Measurements from ENCODE around the gene COG8.
"Not testable (repeated sequence)": the region's sequence is repeated elsewhere in the genome, so short reads cannot be mapped to it uniquely, and the experiment has no call there.

Gene COG8

DNA sequence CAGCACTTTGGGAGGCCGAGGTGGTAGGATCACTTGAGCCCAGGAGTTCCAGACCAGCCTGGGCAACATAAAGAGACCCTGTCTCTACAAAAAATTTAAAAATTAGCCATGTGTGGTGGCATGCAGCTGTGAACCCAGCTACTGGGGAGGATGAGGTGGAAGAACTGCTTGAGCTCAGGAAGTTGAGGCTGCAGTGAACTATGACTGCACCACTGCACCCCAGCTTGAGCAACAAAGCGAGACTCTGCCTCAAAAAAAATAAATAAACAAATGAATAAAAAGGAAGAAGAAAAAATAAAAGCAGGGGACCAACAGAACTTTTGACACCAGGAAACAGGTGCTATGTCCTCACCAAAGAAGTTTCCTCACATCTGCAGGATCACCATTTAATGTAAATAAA lies 32.2 kb upstream of the COG8 start:
- no peaks in the 10 kb centered on the region for H3K27me3 ChIP-seq (ENCODE audit: control insufficient read depth, insufficient read depth, low read length, poor library complexity, severe bottlenecking)
- WGBS, 2 experiments, result 98% methylated on average over 2 of the region's 2 CpGs
- H3K4me3 ChIP-seq (ENCODE audit: insufficient read depth, low read depth, low read length), result no peak overlapping the region
- H3K27ac ChIP-seq (ENCODE audit: insufficient read depth, low read depth, low read length, poor library complexity, severe bottlenecking), result no peak overlapping the region
- H3K36me3 ChIP-seq (ENCODE audit: control insufficient read depth, insufficient read depth, low read length), result peaks cover 51% of the 10 kb centered on the region
- no peaks in the 10 kb centered on the region for H3K9me3 ChIP-seq (ENCODE audit: control insufficient read depth, low read length)
- H3K4me1 ChIP-seq (ENCODE audit: control insufficient read depth, insufficient read depth, low read length), result no peaks in the 10 kb centered on the region

GRCh38 chr16:69368866-69369265 lies 29.5 kb upstream of the COG8 start:
- Histone ChIP-seq H3K27ac (ENCODE audit: insufficient read depth, low read depth, low read length, poor library complexity, severe bottlenecking) (no peak overlapping the region), H3K27me3 (ENCODE audit: control insufficient read depth, insufficient read depth, low read length, poor library complexity, severe bottlenecking) (no peaks in the 10 kb centered on the region), H3K4me3 (ENCODE audit: insufficient read depth, low read depth, low read length) (no peak overlapping the region), H3K9me3 (ENCODE audit: control insufficient read depth, low read length) (no peaks in the 10 kb centered on the region), H3K4me1 (ENCODE audit: control insufficient read depth, insufficient read depth, low read length) (no peaks in the 10 kb centered on the region), H3K36me3 (ENCODE audit: control insufficient read depth, insufficient read depth, low read length) (peaks cover 56% of the 10 kb centered on the region)
- 89 to 93% methylated on average over 3 to 4 of the region's 4 CpGs for WGBS, 2 experiments

GRCh38 chr16:69367980-69368379 lies 28.6 kb upstream of the COG8 start:
- WGBS, 2 experiments, result 94% methylated on average over 7 of the region's 7 CpGs
- H3K27me3 ChIP-seq (ENCODE audit: control insufficient read depth, insufficient read depth, low read length, poor library complexity, severe bottlenecking), result no peaks in the 10 kb centered on the region
- no peak overlapping the region for H3K27ac ChIP-seq (ENCODE audit: insufficient read depth, low read depth, low read length, poor library complexity, severe bottlenecking)
- H3K36me3 ChIP-seq (ENCODE audit: control insufficient read depth, insufficient read depth, low read length), result peaks cover 52% of the 10 kb centered on the region
- no peaks in the 10 kb centered on the region for H3K9me3 ChIP-seq (ENCODE audit: control insufficient read depth, low read length)
- no peak overlapping the region for H3K4me3 ChIP-seq (ENCODE audit: insufficient read depth, low read depth, low read length)
- H3K4me1 ChIP-seq (ENCODE audit: control insufficient read depth, insufficient read depth, low read length), result no peaks in the 10 kb centered on the region

DNA sequence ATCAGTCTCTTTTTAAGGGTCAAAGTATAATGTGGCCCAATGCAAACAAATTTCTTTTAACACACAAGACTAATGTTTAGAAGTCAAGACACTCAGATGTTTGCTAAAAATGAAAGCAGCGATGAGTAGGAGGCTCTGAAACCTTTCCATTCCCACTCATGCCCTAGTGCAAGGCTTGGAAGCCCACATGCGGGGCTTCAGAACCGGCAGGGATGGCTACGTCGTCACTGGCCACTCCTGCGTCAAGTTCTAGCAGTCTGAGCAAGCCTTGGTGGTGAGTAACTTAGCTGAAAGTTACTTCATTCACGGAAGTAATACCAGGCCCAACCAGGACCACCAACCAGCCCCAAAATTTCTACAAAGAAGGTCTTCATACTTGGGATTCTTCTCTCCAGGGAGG lies 27.1 kb upstream of the COG8 start:
- Histone ChIP-seq H3K36me3 (ENCODE audit: control insufficient read depth, insufficient read depth, low read length) (peaks cover 46% of the 10 kb centered on the region), H3K4me3 (ENCODE audit: insufficient read depth, low read depth, low read length) (no peak overlapping the region), H3K27me3 (ENCODE audit: control insufficient read depth, insufficient read depth, low read length, poor library complexity, severe bottlenecking) (no peaks in the 10 kb centered on the region), H3K27ac (ENCODE audit: insufficient read depth, low read depth, low read length, poor library complexity, severe bottlenecking) (no peak overlapping the region), H3K4me1 (ENCODE audit: control insufficient read depth, insufficient read depth, low read length) (no peaks in the 10 kb centered on the region), H3K9me3 (ENCODE audit: control insufficient read depth, low read length) (no peaks in the 10 kb centered on the region)
- 96 to 99% methylated on average over 7 of the region's 7 CpGs for WGBS, 2 experiments

GRCh38 chr16:69365901-69366300 lies 26.5 kb upstream of the COG8 start:
- H3K36me3 ChIP-seq (ENCODE audit: control insufficient read depth, insufficient read depth, low read length), result peaks cover 46% of the 10 kb centered on the region
- H3K4me1 ChIP-seq (ENCODE audit: control insufficient read depth, insufficient read depth, low read length), result no peaks in the 10 kb centered on the region
- no peak overlapping the region for H3K4me3 ChIP-seq (ENCODE audit: insufficient read depth, low read depth, low read length)
- H3K27ac ChIP-seq (ENCODE audit: insufficient read depth, low read depth, low read length, poor library complexity, severe bottlenecking), result no peak overlapping the region
- H3K9me3 ChIP-seq (ENCODE audit: control insufficient read depth, low read length), result no peaks in the 10 kb centered on the region
- 92 to 95% methylated on average over 2 of the region's 2 CpGs for WGBS, 2 experiments
- H3K27me3 ChIP-seq (ENCODE audit: control insufficient read depth, insufficient read depth, low read length, poor library complexity, severe bottlenecking), result no peaks in the 10 kb centered on the region

- Histone ChIP-seq H3K36me3 (ENCODE audit: control insufficient read depth, insufficient read depth, low read length) (peaks cover 31% of the 10 kb centered on the region), H3K4me1 (ENCODE audit: control insufficient read depth, insufficient read depth, low read length) (no peaks in the 10 kb centered on the region), H3K27ac (ENCODE audit: insufficient read depth, low read depth, low read length, poor library complexity, severe bottlenecking) (no peak overlapping the region), H3K27me3 (ENCODE audit: control insufficient read depth, insufficient read depth, low read length, poor library complexity, severe bottlenecking) (no peaks in the 10 kb centered on the region), H3K9me3 (ENCODE audit: control insufficient read depth, low read length) (no peaks in the 10 kb centered on the region), H3K4me3 (ENCODE audit: insufficient read depth, low read depth, low read length) (no peak overlapping the region)
- WGBS, 2 experiments, result 88 to 95% methylated on average over 1 to 2 of the region's 2 CpGs
These were observed 24.7 kb upstream of the COG8 start for GRCh38 chr16:69364088-69364487.

DNA sequence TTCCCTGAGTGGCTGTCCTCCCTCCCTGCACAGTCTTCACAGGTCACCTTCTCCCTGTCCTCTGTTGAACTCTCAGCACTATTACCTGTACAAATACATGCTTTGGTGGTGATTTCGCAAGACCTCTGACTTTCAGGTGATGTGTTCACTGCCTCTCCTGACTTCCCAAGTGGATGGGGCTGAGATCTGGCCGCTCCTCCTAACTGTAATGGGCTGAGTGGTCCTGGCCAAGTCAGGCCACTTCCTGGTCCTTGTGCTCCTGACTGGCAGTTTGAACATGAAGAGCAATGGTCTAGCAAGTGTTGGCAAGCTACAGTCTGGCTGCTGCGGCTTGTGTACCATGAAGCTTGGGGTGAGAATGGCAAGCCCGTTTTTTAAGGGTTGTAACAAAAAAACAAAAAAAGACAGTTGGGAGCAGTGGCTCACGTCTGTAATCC lies 23.9 kb upstream of the COG8 start:
- 93 to 97% methylated on average over 5 of the region's 5 CpGs for WGBS, 2 experiments
- Histone ChIP-seq H3K4me1 (ENCODE audit: control insufficient read depth, insufficient read depth, low read length) (no peaks in the 10 kb centered on the region), H3K27ac (ENCODE audit: insufficient read depth, low read depth, low read length, poor library complexity, severe bottlenecking) (no peak overlapping the region), H3K36me3 (ENCODE audit: control insufficient read depth, insufficient read depth, low read length) (peaks cover 28% of the 10 kb centered on the region), H3K9me3 (ENCODE audit: control insufficient read depth, low read length) (no peaks in the 10 kb centered on the region), H3K27me3 (ENCODE audit: control insufficient read depth, insufficient read depth, low read length, poor library complexity, severe bottlenecking) (no peaks in the 10 kb centered on the region), H3K4me3 (ENCODE audit: insufficient read depth, low read depth, low read length) (no peak overlapping the region)

GRCh38 chr16:69360070-69360469 lies 20.7 kb upstream of the COG8 start:
- 94 to 95% methylated on average over 9 of the region's 9 CpGs for WGBS, 2 experiments

DNA sequence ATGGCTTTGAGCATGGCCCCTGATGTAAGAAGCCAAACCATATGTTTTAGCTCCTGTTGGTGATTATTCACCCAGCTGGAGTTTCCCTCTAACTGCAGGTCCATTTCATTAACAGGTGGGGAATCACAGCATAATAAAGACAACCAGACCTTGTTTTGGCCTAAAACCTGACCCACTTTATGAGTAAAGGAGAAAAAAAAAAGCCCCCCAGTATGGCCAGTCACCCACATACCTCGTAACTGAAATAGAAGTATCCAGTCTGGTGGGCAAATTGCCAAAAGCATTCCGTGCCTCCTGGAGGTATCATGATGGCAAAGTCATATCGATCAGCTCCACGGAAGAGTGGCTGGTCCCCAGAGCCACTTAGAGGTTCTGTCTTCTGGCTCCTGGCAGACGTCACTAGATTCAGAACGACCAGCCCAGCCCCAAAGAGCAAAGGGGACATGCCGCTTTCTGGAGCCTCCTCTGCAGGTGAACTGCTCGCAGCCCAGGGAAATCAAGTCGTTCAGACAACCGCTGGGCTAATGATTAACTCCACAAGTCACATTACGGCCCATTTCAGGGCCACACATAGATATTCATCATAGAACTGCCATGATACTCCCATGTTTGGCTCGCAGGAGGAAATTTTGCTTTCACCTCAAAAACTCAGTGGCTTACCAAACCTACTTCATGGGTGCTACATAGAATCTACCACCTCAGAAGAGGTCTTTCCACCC lies 12.1 kb upstream of the COG8 start, which contains the start of gene TMED6:
Gene TMED6 (minus strand): TSS at position 478 of the 719 bp plus-strand sequence. CDS start 33 bp downstream, at position 445.
- Histone ChIP-seq H3K27me3 (ENCODE audit: control insufficient read depth, insufficient read depth, low read length, poor library complexity, severe bottlenecking) (no peaks in the 10 kb centered on the region), H3K4me3 (ENCODE audit: insufficient read depth, low read depth, low read length) (no peak within 1 kb of the TSS), H3K9me3 (ENCODE audit: control insufficient read depth, low read length) (no peaks in the 10 kb centered on the region), H3K27ac (ENCODE audit: insufficient read depth, low read depth, low read length, poor library complexity, severe bottlenecking) (no peak within 1 kb of the TSS), H3K4me1 (ENCODE audit: control insufficient read depth, insufficient read depth, low read length) (no peaks in the 10 kb centered on the region), H3K36me3 (ENCODE audit: control insufficient read depth, insufficient read depth, low read length) (peaks cover 11% of the 10 kb centered on the region)
- 92% methylated on average over 12 of the region's 12 CpGs for WGBS, 2 experiments

More at GRCh38 chr16:69360070-69360469, 20.7 kb upstream of the COG8 start:
- H3K27ac ChIP-seq (ENCODE audit: insufficient read depth, low read depth, low read length, poor library complexity, severe bottlenecking); H3K27me3 ChIP-seq (ENCODE audit: control insufficient read depth, insufficient read depth, low read length, poor library complexity, severe bottlenecking); H3K4me3 ChIP-seq (ENCODE audit: insufficient read depth, low read depth, low read length); H3K9me3 ChIP-seq (ENCODE audit: control insufficient read depth, low read length); H3K4me1 ChIP-seq (ENCODE audit: control insufficient read depth, insufficient read depth, low read length): not testable (repeated sequence)
- peaks cover 11% of the 10 kb centered on the region for H3K36me3 ChIP-seq (ENCODE audit: control insufficient read depth, insufficient read depth, low read length)

- Histone ChIP-seq H3K9me3 (ENCODE audit: control insufficient read depth, low read length) (no peaks in the 10 kb centered on the region), H3K27me3 (ENCODE audit: control insufficient read depth, insufficient read depth, low read length, poor library complexity, severe bottlenecking) (no peaks in the 10 kb centered on the region), H3K36me3 (ENCODE audit: control insufficient read depth, insufficient read depth, low read length) (peaks cover 3% of the 10 kb centered on the region), H3K27ac (ENCODE audit: insufficient read depth, low read depth, low read length, poor library complexity, severe bottlenecking) (no peak overlapping the region), H3K4me3 (ENCODE audit: insufficient read depth, low read depth, low read length) (no peak overlapping the region), H3K4me1 (ENCODE audit: control insufficient read depth, insufficient read depth, low read length) (no peaks in the 10 kb centered on the region)
- 96 to 97% methylated on average over 5 to 6 of the region's 6 CpGs for WGBS, 2 experiments
These were observed 11.3 kb upstream of the COG8 start for GRCh38 chr16:69350536-69351133.

Measured in ectodermal cell (in vitro differentiated cells).